Astrocyte (in vitro differentiated cells and primary cell): ENCODE results near the gene DAZL.

Source experiments
- EZH2 ChIP-seq: IDR thresholded peaks from 2 replicates; pipeline ENCODE4 v1.6.1; 2012; ENCODE audit warnings: mild to moderate bottlenecking, low read length, inconsistent platforms; ENCODE audit not compliant: insufficient read depth
- TF ChIP-seq, protein P1 (sequence below): IDR thresholded peaks from 2 replicates; pipeline ENCODE4 v1.5.1; 2011; ENCODE audit warnings: low read depth, mild to moderate bottlenecking, inconsistent platforms, low read length, moderate library complexity; ENCODE audit not compliant: insufficient read depth

DNA sequence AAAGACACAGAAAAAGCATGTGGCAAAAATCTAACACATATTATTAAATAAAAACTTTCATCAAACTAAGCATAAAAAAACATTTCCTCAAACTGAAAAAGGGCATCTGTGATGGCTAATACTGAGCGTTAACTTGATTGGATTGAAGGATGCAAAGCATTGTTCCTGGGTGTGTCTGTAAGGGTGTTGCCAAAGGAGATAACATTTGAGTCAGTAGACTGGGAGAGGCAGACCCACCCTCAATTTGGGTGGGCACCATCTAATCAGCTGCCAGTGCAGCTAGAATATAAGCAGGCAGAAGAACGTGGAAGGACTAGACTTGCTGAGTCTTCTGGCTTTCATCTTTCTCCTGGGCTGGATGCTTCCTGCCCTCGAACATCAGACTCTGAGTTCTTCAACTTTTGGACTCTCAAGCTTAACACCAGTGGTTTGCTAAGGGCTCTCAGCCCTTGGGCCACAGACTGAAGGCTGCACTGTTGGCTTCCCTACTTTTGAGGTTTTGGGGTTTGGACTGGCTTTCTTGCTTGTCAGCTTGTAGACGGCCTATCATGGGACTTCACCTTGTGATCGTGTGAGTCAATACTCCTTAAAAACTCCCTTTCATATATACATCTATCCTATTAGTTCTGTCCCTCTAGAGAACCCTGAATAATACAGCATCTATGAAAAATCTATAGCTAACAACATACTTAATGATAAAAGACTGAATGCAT lies 45.4 kb downstream of the DAZL start:
- TF ChIP-seq, protein P1, sequence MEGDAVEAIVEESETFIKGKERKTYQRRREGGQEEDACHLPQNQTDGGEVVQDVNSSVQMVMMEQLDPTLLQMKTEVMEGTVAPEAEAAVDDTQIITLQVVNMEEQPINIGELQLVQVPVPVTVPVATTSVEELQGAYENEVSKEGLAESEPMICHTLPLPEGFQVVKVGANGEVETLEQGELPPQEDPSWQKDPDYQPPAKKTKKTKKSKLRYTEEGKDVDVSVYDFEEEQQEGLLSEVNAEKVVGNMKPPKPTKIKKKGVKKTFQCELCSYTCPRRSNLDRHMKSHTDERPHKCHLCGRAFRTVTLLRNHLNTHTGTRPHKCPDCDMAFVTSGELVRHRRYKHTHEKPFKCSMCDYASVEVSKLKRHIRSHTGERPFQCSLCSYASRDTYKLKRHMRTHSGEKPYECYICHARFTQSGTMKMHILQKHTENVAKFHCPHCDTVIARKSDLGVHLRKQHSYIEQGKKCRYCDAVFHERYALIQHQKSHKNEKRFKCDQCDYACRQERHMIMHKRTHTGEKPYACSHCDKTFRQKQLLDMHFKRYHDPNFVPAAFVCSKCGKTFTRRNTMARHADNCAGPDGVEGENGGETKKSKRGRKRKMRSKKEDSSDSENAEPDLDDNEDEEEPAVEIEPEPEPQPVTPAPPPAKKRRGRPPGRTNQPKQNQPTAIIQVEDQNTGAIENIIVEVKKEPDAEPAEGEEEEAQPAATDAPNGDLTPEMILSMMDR, result no peak
- TF ChIP-seq EZH2, result no peak
